SU-DHL-6 (cell line): ENCODE results near the gene CCDC186.

Source experiments
- H2AFZ ChIP-seq: fragments of 200-600 bp; sonication (generic); 2 replicates; pipeline ENCODE4 v1.6.1; 2014; ENCODE audit warnings: low read depth, mild to moderate bottlenecking, moderate library complexity, mixed read lengths, antibody characterized with exemption, low read length; ENCODE audit not compliant: severe bottlenecking
- H3F3A ChIP-seq: fragments of 200-600 bp; shearing (Covaris generic); 2 replicates; pipeline ENCODE4 v1.6.0; 2016; ENCODE audit warnings: antibody characterized with exemption, mild to moderate bottlenecking; ENCODE audit not compliant: insufficient read depth
- H3K27ac ChIP-seq: fragments of 200-600 bp; sonication (generic); 2 replicates; pipeline ENCODE4 v1.5.1; 2016; ENCODE audit warnings: low read depth, mild to moderate bottlenecking, low read length, moderate library complexity, mixed read lengths
- H3K27me3 ChIP-seq: fragments of 200-600 bp; sonication (generic), shearing (Covaris generic); 2 replicates; pipeline ENCODE4 v1.6.0; 2014; ENCODE audit warnings: mild to moderate bottlenecking, low read length
- H3K36me3 ChIP-seq: fragments of 200-600 bp; sonication (generic); 2 replicates; pipeline ENCODE4 v1.6.1; 2014; ENCODE audit warnings: mild to moderate bottlenecking, low read length, mixed read lengths
- H3K4me2 ChIP-seq: fragments of 300-600, 200-600 bp; shearing (Covaris generic), sonication (generic); 2 replicates; pipeline ENCODE4 v1.6.0; 2014; ENCODE audit warnings: low read length, low read depth, mild to moderate bottlenecking; ENCODE audit not compliant: poor library complexity, severe bottlenecking
- H3K4me3 ChIP-seq: fragments of 200-600 bp; sonication (generic); 2 replicates; pipeline ENCODE4 v1.5.1; 2014; ENCODE audit warnings: antibody characterized with exemption, low read length, mild to moderate bottlenecking, mixed read lengths; ENCODE audit not compliant: insufficient read depth, poor library complexity, severe bottlenecking
- H3K79me2 ChIP-seq: fragments of 200-600 bp; sonication (generic); 2 replicates; pipeline ENCODE4 v1.6.1; 2014; ENCODE audit warnings: mild to moderate bottlenecking, low read length, moderate library complexity; ENCODE audit not compliant: insufficient read depth
- H3K9ac ChIP-seq: fragments of 200-600 bp; sonication (generic); 2 replicates; pipeline ENCODE4 v1.7.0; 2014; ENCODE audit warnings: mild to moderate bottlenecking, low read length
- H3K9me2 ChIP-seq: fragments of 200-600 bp; sonication (generic); replicated peaks from 2 replicates; pipeline ENCODE4 v1.6.1; 2014; ENCODE audit warnings: low read length; ENCODE audit not compliant: insufficient read depth
- H3K9me3 ChIP-seq: fragments of 200-600 bp; sonication (generic); 2 replicates; pipeline ENCODE4 v1.6.1; 2014; ENCODE audit warnings: low read length, mixed read lengths; ENCODE audit not compliant: insufficient read depth
- H4K20me1 ChIP-seq: fragments of 200-600 bp; sonication (generic); 2 replicates; pipeline ENCODE4 v1.6.1; 2014; ENCODE audit warnings: low read depth, mild to moderate bottlenecking, antibody characterized with exemption, low read length, moderate library complexity, mixed read lengths
- EZH2phosphoT487 ChIP-seq: fragments of 200-600 bp; sonication (generic), shearing (Covaris generic); conservative IDR thresholded peaks from 2 replicates; pipeline ENCODE4 v1.6.1; 2018; ENCODE audit warnings: mild to moderate bottlenecking, antibody characterized with exemption, low read length, moderate library complexity, mixed read lengths
- TF ChIP-seq, protein P1 (sequence below): fragments of 200-600 bp; sonication (generic); IDR thresholded peaks from one replicate; pipeline ENCODE4 v1.5.1; 2017; ENCODE audit warnings: antibody characterized with exemption, mild to moderate bottlenecking, low read length, moderate library complexity; ENCODE audit not compliant: insufficient read depth, poor library complexity, severe bottlenecking

The CCDC186 gene

DNA sequence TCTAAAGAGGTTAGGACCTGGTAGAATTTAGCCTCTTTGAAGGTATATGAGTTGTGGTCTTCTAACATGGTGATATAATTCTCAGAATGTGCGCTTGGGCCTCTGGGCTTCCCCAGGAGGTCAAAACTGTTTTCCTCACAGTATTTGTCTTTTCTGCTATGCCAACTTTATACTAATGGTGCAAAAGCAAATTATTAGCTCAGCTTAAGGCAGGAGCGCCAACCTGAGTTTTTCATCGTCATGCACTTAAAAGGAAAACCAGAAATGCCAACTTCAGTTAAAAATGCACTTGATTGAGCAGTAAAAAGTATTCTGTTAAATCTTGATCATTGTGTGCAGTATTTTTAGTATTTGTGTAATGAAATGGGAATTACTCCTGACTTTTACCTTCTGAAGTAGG lies 14.9 kb upstream of the CCDC186 start:
- Histone ChIP-seq H3F3A (no peaks in the 10 kb centered on the region), H3K9me3 (no peaks in the 10 kb centered on the region), H3K79me2 (no peaks in the 10 kb centered on the region), H3K27ac (no peak overlapping the region), H3K9me2 (no peaks in the 10 kb centered on the region), H3K36me3 (no peaks in the 10 kb centered on the region), H4K20me1 (no peaks in the 10 kb centered on the region), H3K27me3 (no peaks in the 10 kb centered on the region), H3K9ac (no peak overlapping the region), H2AFZ (no peak overlapping the region), H3K4me3 (no peak overlapping the region), H3K4me2 (no peak overlapping the region)
- TF ChIP-seq, protein P1, sequence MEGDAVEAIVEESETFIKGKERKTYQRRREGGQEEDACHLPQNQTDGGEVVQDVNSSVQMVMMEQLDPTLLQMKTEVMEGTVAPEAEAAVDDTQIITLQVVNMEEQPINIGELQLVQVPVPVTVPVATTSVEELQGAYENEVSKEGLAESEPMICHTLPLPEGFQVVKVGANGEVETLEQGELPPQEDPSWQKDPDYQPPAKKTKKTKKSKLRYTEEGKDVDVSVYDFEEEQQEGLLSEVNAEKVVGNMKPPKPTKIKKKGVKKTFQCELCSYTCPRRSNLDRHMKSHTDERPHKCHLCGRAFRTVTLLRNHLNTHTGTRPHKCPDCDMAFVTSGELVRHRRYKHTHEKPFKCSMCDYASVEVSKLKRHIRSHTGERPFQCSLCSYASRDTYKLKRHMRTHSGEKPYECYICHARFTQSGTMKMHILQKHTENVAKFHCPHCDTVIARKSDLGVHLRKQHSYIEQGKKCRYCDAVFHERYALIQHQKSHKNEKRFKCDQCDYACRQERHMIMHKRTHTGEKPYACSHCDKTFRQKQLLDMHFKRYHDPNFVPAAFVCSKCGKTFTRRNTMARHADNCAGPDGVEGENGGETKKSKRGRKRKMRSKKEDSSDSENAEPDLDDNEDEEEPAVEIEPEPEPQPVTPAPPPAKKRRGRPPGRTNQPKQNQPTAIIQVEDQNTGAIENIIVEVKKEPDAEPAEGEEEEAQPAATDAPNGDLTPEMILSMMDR: no peak
- TF ChIP-seq EZH2phosphoT487: no peak

DNA sequence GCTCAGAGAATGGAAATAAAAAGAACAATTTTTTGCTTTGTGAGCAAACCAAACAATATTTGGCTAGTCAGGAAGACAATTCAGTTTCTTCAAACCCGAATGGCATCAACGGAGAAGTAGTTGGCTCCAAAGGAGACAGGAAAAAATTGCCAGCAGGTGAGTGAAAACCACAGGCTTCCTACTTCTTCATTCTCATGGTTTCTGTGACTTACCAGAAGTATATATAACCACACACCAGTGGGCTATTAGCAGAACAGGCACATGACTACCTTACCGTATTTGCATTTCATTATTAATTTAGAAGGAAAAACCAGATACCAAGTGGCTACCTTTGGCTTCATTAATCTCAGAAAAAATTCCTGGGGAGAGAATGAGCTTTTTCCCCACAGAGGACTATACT lies 14.0 kb upstream of the CCDC186 start:
- TF ChIP-seq, protein P1: no peak
- no peak for TF ChIP-seq EZH2phosphoT487
- Histone ChIP-seq H3K4me2 (no peak overlapping the region), H3K79me2 (no peaks in the 10 kb centered on the region), H3K27me3 (no peaks in the 10 kb centered on the region), H3K9me2 (no peaks in the 10 kb centered on the region), H4K20me1 (no peaks in the 10 kb centered on the region), H3K9ac (no peak overlapping the region), H3F3A (no peaks in the 10 kb centered on the region), H3K4me3 (no peak overlapping the region), H3K9me3 (no peaks in the 10 kb centered on the region), H3K36me3 (no peaks in the 10 kb centered on the region), H2AFZ (no peak overlapping the region), H3K27ac (no peak overlapping the region)

DNA sequence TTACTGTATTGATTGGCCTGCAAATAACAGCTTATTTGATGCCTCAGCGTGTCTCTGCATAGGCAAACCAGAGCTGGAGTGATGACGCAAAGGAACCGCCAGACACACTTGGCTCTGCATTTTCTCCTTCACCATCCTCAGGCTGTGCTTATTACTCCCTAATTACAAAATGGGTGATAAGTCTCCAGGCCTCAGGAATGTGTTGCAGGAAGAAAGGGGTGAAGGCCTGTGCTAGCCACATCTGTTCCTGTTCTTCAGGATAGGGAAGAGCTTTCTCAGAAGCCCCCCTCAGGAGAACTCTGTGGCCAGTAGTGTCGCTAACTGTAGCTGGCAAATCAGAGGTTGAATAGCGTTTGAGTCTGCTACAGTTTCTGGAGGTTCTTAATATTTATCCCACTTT lies 10.3 kb upstream of the CCDC186 start:
- Histone ChIP-seq H3K9ac (no peak overlapping the region), H3K9me3 (no peaks in the 10 kb centered on the region), H3K36me3 (no peaks in the 10 kb centered on the region), H4K20me1 (no peaks in the 10 kb centered on the region), H2AFZ (no peak overlapping the region), H3K4me3 (no peak overlapping the region), H3K4me2 (no peak overlapping the region), H3K27me3 (no peaks in the 10 kb centered on the region), H3K27ac (no peak overlapping the region), H3K9me2 (no peaks in the 10 kb centered on the region), H3K79me2 (no peaks in the 10 kb centered on the region), H3F3A (no peaks in the 10 kb centered on the region)
- TF ChIP-seq EZH2phosphoT487: no peak
- TF ChIP-seq, protein P1: no peak

DNA sequence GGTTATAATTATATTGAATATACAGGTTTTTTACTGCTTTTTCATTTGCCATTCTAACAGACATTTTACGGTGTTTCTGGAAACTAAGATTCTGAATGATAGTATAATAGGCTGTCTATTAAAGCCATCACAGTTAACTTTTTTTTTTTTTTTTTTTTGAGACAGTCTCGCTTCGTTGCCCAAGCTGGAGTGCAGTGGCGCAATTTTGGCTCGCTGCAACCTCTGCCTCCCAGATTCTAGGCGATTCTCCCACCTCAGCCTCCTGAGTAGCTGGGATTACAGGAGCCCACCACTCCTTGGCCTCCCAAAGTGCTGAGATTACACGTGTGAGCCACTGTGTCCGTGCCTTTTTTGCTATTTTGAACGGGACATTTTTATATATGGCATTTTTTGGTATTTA lies 9.6 kb upstream of the CCDC186 start:
- Histone ChIP-seq H3K9me2 (no peaks in the 10 kb centered on the region), H4K20me1 (no peaks in the 10 kb centered on the region), H3K4me3 (no peak overlapping the region), H3K4me2 (no peak overlapping the region), H3K79me2 (no peaks in the 10 kb centered on the region), H3K36me3 (no peaks in the 10 kb centered on the region), H3K9ac (no peak overlapping the region), H3K9me3 (no peaks in the 10 kb centered on the region), H3K27ac (no peak overlapping the region), H3F3A (no peaks in the 10 kb centered on the region), H3K27me3 (no peaks in the 10 kb centered on the region), H2AFZ (no peak overlapping the region)
- TF ChIP-seq EZH2phosphoT487: no peak
- TF ChIP-seq, protein P1: no peak
